GM21360 (cell line): ENCODE results near the gene NAA60.
"Not testable (repeated sequence)": the region's sequence is repeated elsewhere in the genome, so short reads cannot be mapped to it uniquely, and the experiment has no call there.

Experiments
- ATAC-seq: cut with Tn5 transposase; IDR thresholded peaks from one replicate; pipeline ENCODE4 v1.9.1; 2021; ENCODE audit warnings: mild to moderate bottlenecking, moderate library complexity; ENCODE audit not compliant: unreplicated experiment

Gene NAA60

DNA sequence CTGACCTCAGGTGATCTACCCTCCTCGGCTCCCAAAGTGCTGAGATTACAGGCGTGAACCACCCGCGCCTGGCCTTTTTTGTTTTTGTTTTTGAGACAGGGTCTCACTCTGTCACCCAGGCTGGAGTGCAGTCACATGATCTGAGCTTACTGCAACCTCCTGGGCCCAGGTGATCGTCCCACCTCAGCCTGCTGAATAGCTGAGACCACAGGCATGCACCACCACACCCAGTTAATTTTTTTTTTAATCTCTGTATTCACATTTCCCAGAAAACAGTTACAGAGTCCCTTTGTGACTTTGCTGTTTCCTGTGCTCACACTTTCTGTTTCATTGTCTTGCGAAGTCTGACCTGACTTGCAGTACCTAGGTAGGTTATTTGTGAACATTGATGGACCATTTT, 60.0 kb downstream of the NAA60 start:
- ATAC-seq = no peak

DNA sequence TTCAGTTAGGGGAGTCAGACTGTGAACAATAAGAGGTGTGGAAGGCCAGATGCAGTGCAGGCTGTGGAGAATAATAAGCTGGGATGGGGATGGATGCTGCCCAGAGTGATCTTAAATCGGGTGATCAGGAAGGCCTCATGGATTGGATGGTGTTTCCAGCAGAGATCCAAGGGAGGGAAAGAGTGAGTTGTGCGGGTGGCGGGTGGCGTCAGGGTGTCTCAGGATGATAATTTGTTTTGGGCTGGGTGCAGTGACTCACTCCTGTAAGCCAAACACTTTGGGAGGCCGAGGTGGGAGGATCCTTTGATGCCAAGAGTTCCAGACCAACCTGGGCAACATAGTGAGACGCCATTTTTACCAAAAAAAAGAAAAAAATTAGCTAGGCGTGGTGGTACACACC, 65.3 kb downstream of the NAA60 start:
- ATAC-seq = no peak

DNA sequence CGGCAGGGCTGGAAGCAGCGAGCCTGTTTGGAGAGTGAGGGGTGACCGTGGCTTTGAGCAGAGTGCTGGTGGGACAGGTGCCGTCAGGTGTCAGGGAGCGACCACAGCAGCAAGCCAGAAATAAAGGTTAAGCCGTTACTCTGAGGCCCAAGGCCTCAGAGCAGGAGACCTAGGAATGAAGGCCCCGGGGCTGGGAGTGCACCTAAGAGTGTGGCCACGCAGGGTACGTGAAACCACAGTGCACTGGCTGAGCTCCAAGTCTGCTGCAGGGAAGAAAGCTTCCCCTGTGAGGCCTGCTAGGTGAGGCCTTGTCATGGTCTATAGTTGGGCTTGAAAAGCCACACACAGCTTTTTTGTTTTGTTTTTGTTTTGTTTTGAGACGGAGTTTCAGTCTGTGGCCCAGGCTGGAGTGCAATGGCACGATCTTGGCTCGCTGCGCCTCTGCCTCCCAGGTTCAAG, 66.0 kb downstream of the NAA60 start:
- ATAC-seq = no peak

DNA sequence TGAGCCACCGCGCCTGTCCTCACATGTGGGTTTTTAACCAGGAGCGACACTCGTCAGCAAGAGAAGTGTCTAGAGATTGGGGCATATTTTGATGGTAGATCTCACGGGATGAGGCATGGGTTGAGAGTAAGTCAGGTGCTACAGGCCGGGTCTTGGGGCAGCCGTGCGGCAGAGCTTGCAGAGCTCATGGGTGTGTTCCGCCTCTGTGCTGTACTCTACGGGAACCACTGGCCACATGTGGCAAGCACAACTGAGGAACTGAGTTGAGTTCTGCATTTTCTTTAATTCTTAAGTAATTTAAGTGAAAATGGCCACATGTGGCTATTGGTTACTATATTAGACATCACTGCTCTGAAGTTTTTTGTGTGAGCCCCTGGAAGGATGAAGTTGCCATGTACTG, 66.9 kb downstream of the NAA60 start:
- ATAC-seq = no peak

DNA sequence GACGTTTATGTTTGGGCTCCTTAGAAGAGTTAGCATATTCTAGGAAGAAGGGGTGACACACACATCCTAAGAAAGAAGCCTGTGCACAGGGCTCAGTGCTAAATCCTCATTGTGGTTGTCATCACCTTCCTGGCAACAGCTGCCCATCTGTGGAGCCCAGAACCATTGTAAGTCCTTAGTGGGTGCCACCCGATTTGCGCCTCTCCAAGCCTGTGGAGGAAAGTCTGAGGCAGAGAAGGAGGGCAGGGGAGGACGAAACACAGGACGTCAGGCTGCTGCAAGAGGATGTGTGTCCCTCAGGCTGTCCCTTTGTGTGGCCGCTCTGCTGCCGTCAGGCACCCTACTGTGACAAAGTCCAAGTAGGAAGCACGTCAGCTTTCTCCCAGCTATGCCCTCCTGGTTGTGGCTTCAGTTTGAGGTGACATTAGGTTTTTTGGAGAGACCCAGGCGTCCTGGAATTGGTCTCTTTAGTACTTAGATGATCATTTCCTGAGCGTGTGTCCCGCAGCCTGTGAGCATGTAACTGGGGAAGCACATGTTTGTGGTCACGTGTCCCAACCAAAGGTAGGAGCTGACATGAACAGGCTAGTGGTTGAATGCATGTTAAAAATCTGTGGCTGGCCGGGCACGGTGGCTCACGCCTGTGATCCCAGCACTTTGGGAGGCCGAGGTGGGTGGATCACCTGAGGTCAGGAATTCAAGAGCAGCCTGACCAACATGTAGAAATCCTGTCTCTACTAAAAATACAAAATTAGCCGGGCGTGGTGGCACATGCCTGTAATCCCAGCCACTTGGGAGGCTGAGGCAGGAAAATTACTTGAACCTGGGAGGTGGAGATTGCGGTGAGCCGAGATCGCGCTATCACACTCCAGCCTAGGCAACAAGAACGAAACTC, 68.1 kb downstream of the NAA60 start:
- ATAC-seq = no peak

DNA sequence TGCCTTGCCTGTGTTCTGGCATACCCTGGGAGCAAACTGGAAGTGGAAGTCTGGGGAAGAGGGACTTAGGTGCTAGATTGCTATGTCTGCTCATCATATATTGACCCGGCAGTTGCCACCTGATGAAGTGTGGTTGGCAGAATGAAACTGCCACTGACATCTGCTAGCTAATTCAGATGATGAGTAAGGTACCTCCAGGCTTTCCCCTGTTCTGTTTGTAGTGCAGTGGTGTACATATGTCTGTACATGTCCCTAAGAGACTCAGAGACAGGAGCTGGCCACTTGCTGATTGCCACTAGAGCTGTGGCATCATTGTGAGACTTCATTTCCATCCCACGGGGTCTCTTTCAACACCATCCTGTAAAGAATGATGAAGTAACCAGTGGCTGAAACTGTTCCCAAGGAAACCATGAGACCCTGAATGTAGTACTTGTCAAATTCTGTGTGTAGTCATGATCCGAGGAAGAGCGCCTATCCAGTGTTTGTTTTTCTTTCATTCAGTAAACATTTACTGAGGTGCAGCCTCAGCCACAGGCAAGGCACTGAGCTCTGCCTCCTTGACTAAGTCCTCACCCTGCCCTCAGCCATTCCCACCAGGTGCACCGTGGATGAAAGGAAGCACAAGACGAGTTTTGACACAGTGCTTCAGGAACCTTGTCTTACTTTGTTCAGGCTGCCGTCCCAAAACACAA, 70.6 kb downstream of the NAA60 start:
- ATAC-seq = no peak

- no peak for ATAC-seq
Measured at GRCh38 chr16:3514621-3515020, 71.1 kb downstream of the NAA60 start.

DNA sequence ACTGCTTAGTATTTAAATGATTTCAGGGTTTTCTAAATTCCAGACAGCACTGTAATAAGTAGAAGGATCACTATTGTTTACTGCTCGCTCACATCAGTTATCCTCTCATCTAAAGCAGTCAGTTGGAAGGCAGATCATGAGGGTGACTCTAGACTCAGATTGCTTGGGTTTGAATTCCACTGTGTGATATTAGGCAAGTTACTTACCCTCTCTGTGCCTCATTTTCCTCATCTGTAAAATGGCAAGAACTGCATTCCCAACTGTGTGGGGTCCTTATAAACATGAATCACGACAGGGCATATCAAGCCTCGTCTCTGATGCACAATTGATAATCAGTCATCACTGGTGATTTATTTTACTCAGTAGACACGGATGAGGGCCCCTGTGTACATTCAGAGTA, 72.4 kb downstream of the NAA60 start:
- ATAC-seq = no peak

DNA sequence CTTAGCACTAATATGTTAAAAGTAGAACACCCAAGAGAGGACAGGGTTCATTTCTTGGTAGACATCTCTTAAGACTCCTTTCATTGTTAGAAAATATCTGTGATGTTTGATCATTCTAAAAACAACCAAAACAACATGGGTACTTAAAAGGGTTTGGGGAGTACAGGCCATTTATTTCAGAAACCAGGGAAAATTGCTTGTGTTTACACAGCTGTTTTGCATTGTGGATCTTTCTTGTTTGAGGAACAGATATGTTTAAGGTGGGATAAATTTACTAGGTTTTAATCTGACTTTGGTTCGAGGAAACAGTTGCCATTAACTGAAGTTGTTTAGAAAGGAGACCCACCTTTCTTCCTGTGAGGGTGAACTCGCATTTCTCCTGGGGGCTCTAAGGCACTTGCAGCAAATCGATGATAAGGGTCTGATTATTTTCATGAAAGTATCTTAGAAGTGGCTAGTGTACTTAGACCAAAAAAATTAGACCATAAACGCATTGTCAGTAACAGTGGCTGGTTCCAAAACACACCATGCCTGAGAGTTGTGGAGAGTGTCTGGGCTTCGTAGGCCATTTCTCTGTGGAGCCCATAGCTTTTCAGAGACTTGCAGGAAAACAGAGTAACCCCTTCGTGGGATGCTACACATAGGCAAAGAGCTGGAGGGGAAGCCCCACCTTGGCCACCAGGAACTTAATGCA, 75.0 kb downstream of the NAA60 start:
- no peak for ATAC-seq

DNA sequence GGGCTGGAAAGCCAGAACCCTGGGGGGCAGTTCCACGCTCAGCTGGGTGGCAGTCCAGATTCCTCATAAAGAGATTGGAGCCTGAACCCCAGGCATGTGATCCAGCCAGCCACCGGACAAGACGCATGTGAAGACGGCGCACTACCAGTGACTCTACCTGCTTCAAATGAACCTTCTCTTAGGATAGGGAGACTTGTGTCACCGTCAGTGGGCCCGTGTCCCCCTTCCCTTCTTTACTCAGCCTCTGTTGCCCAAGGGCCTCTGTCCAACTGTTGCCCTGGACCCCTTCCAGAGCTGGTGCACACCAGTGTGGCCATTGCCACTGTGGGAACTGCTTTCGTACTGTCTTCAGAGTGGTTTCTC, 75.5 kb downstream of the NAA60 start:
- no peak for ATAC-seq

DNA sequence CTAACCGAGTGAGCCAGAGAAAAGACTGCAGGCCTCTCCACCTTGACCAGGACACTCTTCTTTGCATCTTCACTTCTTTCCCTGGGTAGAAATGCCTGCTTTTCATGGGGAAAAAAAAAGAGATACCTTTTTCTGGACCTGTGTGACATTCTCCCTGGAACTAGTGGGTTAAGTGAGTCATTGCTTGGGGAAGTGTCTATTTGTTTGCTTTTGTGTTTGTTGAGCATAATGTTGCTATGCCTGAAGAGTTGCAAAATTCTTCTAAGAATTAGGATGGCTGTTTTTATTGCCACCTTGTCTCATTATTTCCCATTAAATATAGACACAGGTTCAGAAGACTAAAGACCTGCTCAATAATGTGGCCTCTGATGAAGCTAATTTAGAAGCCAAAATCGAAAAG, 76.1 kb downstream of the NAA60 start:
- no peak for ATAC-seq

GRCh38 chr16:3520413-3520812, 76.9 kb downstream of the NAA60 start:
- no peak for ATAC-seq

GRCh38 chr16:3520841-3521240, 77.4 kb downstream of the NAA60 start:
- ATAC-seq = no peak

- ATAC-seq = no peak
Measured at GRCh38 chr16:3523281-3523680, 79.8 kb downstream of the NAA60 start.

- ATAC-seq = no peak
Measured at GRCh38 chr16:3525951-3526350, 82.5 kb downstream of the NAA60 start.

DNA sequence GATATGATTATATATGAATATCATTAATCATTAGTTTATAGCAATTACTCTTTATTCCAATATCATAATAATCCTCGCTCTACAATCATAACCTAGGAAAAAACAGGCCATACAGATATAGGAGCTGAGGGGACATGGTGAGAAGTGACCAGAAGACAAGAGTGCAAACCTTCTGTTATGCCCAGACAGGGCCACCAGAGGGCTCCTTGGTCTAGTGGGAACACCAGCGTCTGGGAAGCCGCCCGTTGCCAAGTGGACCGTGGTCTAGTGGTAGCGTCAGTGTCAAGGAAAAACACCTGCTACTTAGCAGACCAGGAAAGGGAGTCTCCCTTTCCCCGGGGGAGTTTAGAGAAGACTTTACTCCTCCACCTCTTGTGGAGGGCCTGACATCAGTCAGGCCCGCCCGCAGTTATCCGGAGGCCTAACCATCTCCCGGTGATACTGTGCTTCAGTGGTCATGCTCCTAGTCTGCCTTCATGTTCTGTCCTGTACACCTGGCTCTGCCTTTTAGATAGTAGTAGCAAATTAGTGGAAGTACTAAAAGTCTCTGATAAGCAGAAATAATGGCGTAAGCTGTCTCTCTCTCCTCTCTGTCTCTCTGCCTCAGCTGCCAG, 83.8 kb downstream of the NAA60 start:
- ATAC-seq = not testable (repeated sequence)

DNA sequence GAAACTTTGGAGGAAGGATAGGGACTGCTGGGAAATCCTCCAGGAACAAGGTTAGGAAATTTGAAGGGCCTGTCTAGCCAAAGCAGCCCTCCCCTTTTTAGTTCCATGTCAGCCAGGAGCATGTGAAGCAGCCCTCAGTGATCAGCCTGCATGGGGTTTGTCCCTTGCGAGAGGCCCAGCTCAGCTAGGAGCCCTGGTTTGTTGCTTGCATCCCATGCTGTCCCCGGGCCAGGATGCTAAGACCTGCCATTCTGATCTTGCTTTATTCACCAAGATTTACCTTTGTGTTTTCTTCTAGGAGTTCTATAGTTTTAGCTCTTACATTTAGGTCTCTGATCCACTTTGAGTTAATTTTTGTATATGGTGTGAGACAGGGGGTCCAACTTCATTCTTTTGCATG, 84.9 kb downstream of the NAA60 start:
- ATAC-seq = no peak

GRCh38 chr16:3529175-3529574, 85.7 kb downstream of the NAA60 start:
- ATAC-seq = no peak

- no peak for ATAC-seq
Measured at GRCh38 chr16:3530371-3530914, 87.0 kb downstream of the NAA60 start.

DNA sequence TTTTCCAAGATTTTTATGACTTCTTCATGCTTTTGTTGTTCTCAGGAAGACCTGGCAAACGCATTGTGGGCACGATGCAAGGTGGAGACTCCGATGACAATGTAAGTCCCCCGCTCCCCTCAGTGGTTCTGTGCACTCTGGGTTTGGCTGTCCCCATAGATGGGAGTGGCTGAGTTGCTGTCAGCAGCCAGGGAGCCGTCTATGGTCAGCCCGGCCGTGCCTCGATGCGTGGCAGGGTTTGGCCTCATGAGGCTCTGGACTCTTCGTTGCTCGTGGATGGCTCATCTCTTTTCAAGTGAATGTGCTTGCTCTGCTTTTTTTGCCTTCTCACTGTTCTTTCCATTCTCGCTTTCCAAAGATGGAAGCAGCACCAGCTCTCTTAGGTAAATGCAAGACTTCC, 89.3 kb downstream of the NAA60 start:
- ATAC-seq = no peak

- no peak for ATAC-seq
Measured at GRCh38 chr16:3534126-3534525, 90.6 kb downstream of the NAA60 start.
